GM20000 (cell line): ENCODE results near the gene KNL1.

Experiments
- DNase-seq: peaks from one replicate; pipeline ENCODE4 v3.0.0; 2012; ENCODE audit warnings: low spot score
- CTCF ChIP-seq: IDR thresholded peaks from 2 replicates; pipeline ENCODE4 v1.5.1; 2012; ENCODE audit warnings: mild to moderate bottlenecking, control low read depth; ENCODE audit errors: extremely low read depth, missing control alignments

The KNL1 gene

GRCh38 chr15:40590667-40591050 is 3.4 kb upstream of the KNL1 start:
- no peak for TF ChIP-seq CTCF
- DNase-seq = no peak

GRCh38 chr15:40591389-40591788 is 2.7 kb upstream of the KNL1 start:
- TF ChIP-seq CTCF = no peak
- no peak for DNase-seq

- no peak for DNase-seq
- TF ChIP-seq CTCF = no peak
Measured at GRCh38 chr15:40593165-40593564, 884 bp upstream of the KNL1 start.

GRCh38 chr15:40594429-40594836 is 384 bp downstream of the KNL1 start:
- no peak for TF ChIP-seq CTCF
- DNase-seq = peak; percentile 64

GRCh38 chr15:40595219-40595618 is 1.2 kb downstream of the KNL1 start:
- no peak for DNase-seq
- no peak for TF ChIP-seq CTCF

GRCh38 chr15:40595773-40596172 is 1.7 kb downstream of the KNL1 start:
- no peak for TF ChIP-seq CTCF
- no peak for DNase-seq

GRCh38 chr15:40597024-40597423 is 3.0 kb downstream of the KNL1 start:
- DNase-seq = no peak
- TF ChIP-seq CTCF = no peak
